Measurements from ENCODE around the gene CACNG5. TPM values are rescaled to one million over a fixed set of nuclear protein-coding genes. Genes with fewer than 3 reads are reported as not detected.
"Not testable (repeated sequence)": the region's sequence is repeated elsewhere in the genome, so short reads cannot be mapped to it uniquely, and the experiment has no call there.

CACNG5 gene
- total RNA-seq, 2 experiments from 2014 or later, result not detected

DNA sequence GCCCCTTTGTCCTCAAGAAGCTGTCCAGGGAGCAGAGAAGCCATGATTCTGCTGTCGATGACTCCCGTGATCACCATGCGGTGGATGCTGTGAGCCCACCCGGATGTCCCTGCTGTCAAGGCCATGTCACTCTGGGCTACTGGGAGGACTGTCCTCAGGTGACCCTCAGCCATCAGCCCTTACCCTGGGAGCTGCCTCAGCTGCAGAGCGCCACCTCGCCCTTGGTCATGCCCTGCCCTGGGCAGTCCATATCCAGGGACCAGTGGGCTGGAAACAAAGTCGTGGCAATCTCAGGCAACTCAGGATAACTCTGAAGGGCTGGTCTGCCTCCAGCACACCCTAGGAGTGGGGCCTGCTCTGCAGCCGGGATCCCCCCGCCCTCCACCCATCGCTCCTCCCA, 63.6 kb downstream of the CACNG5 start:
- intact Hi-C loops (cut with DNase I, micrococcal nuclease), result no loop called here
- Mint-ChIP-seq H3K4me1 (ENCODE audit: low read depth) (no peaks in the 10 kb centered on the region), H3K36me3 (ENCODE audit: low read depth) (no peaks in the 10 kb centered on the region), H3K4me3 (no peak overlapping the region), H3K27me3 (peaks cover 7% of the 10 kb centered on the region), H3K27ac (no peak overlapping the region), H3K9me3 (no peaks in the 10 kb centered on the region)
- no peaks in the 10 kb centered on the region for H3K4me1 ChIP-seq (ENCODE audit: insufficient read depth, low read length)
- no peaks in the 10 kb centered on the region for H3K9me3 ChIP-seq (ENCODE audit: control insufficient read depth in 1 of 2, insufficient read depth in 1 of 2, low read length in 2 of 2)
- no peak for DNase-seq
- POLR2A ChIA-PET, result no interaction called here
- H3K27me3 ChIP-seq (ENCODE audit: control insufficient read depth in 1 of 2, insufficient read depth in 2 of 2, low read length in 2 of 2), result no peaks in the 10 kb centered on the region
- H3K27ac ChIP-seq (ENCODE audit: low read depth in 1 of 2, low read length in 2 of 2), result no peak overlapping the region
- ATAC-seq (ENCODE audit: poor library complexity), result no peak
- TF ChIP-seq CTCF (IDR thresholded peaks at IDR 0.05), result no peak
- no peaks in the 10 kb centered on the region for H3K36me3 ChIP-seq (ENCODE audit: insufficient read depth, low read length)
- H3K4me3 ChIP-seq (ENCODE audit: low read length), result no peak overlapping the region
- CTCF ChIA-PET, result no interaction called here

- ChIA-PET POLR2A (no interaction called here), CTCF (no interaction called here)
- no peaks in the 10 kb centered on the region for H3K4me1 Mint-ChIP-seq (ENCODE audit: low read depth)
- no peak overlapping the region for H3K27ac Mint-ChIP-seq
- H3K4me3 ChIP-seq (ENCODE audit: low read length), result no peak overlapping the region
- no peaks in the 10 kb centered on the region for H3K9me3 ChIP-seq (ENCODE audit: control insufficient read depth in 1 of 2, insufficient read depth in 1 of 2, low read length in 2 of 2)
- no peaks in the 10 kb centered on the region for H3K27me3 ChIP-seq (ENCODE audit: control insufficient read depth in 1 of 2, insufficient read depth in 2 of 2, low read length in 2 of 2)
- H3K27me3 Mint-ChIP-seq, result peaks cover 7% of the 10 kb centered on the region
- no peak for TF ChIP-seq CTCF (IDR thresholded peaks at IDR 0.05)
- no peak overlapping the region for H3K27ac ChIP-seq (ENCODE audit: low read depth in 1 of 2, low read length in 2 of 2)
- no peak overlapping the region for H3K4me3 Mint-ChIP-seq
- no peaks in the 10 kb centered on the region for H3K4me1 ChIP-seq (ENCODE audit: insufficient read depth, low read length)
- H3K9me3 Mint-ChIP-seq, result no peaks in the 10 kb centered on the region
- H3K36me3 ChIP-seq (ENCODE audit: insufficient read depth, low read length), result no peaks in the 10 kb centered on the region
- no peak for DNase-seq
- H3K36me3 Mint-ChIP-seq (ENCODE audit: low read depth), result no peaks in the 10 kb centered on the region
- ATAC-seq (ENCODE audit: poor library complexity), result no peak
- intact Hi-C loops (cut with DNase I, micrococcal nuclease), result no loop called here
These were observed 65.5 kb downstream of the CACNG5 start for GRCh38 chr17:66900126-66901010.

DNA sequence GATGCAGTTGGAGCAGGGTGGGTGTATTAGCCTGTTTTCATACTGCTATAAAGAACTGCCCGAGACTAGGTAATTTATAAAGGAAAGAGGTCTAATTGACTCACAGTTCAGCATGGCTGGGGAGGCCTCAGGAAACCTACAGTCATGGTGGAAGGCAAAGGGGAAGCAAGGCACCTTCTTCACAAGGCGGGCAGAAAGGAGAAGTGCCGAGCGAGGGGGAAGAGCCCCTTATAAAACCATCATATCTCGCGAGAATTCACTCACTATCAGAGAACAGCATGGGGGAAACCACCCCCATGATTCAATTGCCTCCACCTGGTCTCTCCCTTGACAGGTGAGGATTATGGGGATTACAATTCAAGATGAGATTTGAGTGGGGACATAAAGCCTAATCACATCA, 68.4 kb downstream of the CACNG5 start:
- DNase-seq; H3K27ac ChIP-seq (ENCODE audit: low read depth in 1 of 2, low read length in 2 of 2); ATAC-seq (ENCODE audit: poor library complexity); H3K4me3 ChIP-seq (ENCODE audit: low read length); H3K27me3 ChIP-seq (ENCODE audit: control insufficient read depth in 1 of 2, insufficient read depth in 2 of 2, low read length in 2 of 2); CTCF ChIA-PET; H3K9me3 ChIP-seq (ENCODE audit: control insufficient read depth in 1 of 2, insufficient read depth in 1 of 2, low read length in 2 of 2); H3K4me3 Mint-ChIP-seq; H3K36me3 Mint-ChIP-seq (ENCODE audit: low read depth); H3K4me1 Mint-ChIP-seq (ENCODE audit: low read depth); H3K9me3 Mint-ChIP-seq; H3K27me3 Mint-ChIP-seq; intact Hi-C loops (cut with DNase I, micrococcal nuclease); H3K4me1 ChIP-seq (ENCODE audit: insufficient read depth, low read length); H3K36me3 ChIP-seq (ENCODE audit: insufficient read depth, low read length); POLR2A ChIA-PET; H3K27ac Mint-ChIP-seq: not testable (repeated sequence)

DNA sequence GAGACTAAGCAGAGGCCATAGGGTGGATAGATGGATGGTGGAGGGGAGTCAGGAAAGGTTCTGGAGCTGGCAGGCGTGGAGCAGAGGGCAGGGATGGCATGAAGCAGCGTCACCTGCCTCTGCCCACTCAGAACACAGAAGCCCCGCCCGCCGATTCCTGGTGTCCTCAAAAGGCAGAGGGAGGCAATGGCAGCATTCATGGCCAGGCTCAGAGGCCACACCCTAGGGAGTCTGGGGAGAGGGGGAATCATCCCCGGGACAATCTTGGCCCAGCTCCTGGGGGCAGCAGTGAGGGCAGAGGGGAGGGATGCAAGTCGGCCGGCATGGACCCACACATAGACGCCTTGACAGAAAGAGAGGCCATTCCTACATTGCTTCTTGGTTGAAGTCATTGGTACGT, 68.9 kb downstream of the CACNG5 start:
- Mint-ChIP-seq H3K4me3 (no peak overlapping the region), H3K27me3 (no peaks in the 10 kb centered on the region), H3K4me1 (ENCODE audit: low read depth) (peaks cover 5% of the 10 kb centered on the region), H3K9me3 (no peaks in the 10 kb centered on the region), H3K27ac (no peak overlapping the region), H3K36me3 (ENCODE audit: low read depth) (no peaks in the 10 kb centered on the region)
- Histone ChIP-seq H3K4me1 (ENCODE audit: insufficient read depth, low read length) (peaks cover 5% of the 10 kb centered on the region), H3K27me3 (ENCODE audit: control insufficient read depth in 1 of 2, insufficient read depth in 2 of 2, low read length in 2 of 2) (peaks cover 0 to 2% of the 10 kb centered on the region in 2 experiments), H3K27ac (ENCODE audit: low read depth in 1 of 2, low read length in 2 of 2) (no peak overlapping the region), H3K4me3 (ENCODE audit: low read length) (no peak overlapping the region), H3K36me3 (ENCODE audit: insufficient read depth, low read length) (no peaks in the 10 kb centered on the region), H3K9me3 (ENCODE audit: control insufficient read depth in 1 of 2, insufficient read depth in 1 of 2, low read length in 2 of 2) (no peaks in the 10 kb centered on the region)
- TF ChIP-seq CTCF (IDR thresholded peaks at IDR 0.05), result no peak
- intact Hi-C loops (cut with DNase I, micrococcal nuclease), result loop anchor here in 1 of 2 experiments (1.0 kb wide), 1 partner anchor 707 kb away; no protein-coding TSS in a partner anchor
- ChIA-PET POLR2A (no interaction called here), CTCF (no interaction called here)
- ATAC-seq (ENCODE audit: poor library complexity), result no peak
- DNase-seq, result no peak

Data from CD4-positive, alpha-beta T cell (primary cell).